GM12864 (cell line): Measurements from ENCODE around the gene CCDC148.
"Not testable (repeated sequence)": the region's sequence is repeated elsewhere in the genome, so short reads cannot be mapped to it uniquely, and the experiment has no call there.

Source experiments
- DNase-seq: peaks from one replicate; pipeline ENCODE4 v3.0.0-alpha.2; 2011; ENCODE audit warnings: low read depth
- H3K4me3 ChIP-seq: 2 replicates; pipeline ENCODE4 v1.5.1; 2011; ENCODE audit warnings: mild to moderate bottlenecking, low read depth, low read length, control low read depth
- CTCF ChIP-seq: IDR thresholded peaks from 2 replicates; pipeline ENCODE4 v1.5.1; 2011; ENCODE audit warnings: low read depth, mild to moderate bottlenecking, moderate library complexity, low read length, control low read depth, inconsistent platforms; ENCODE audit errors: missing control alignments

CCDC148 gene

GRCh38 chr2:158459161-158460003 is 2.8 kb upstream of the CCDC148 start:
- H3K4me3 ChIP-seq = no peak overlapping the region
- no peak for DNase-seq
- no peak for TF ChIP-seq CTCF

DNA sequence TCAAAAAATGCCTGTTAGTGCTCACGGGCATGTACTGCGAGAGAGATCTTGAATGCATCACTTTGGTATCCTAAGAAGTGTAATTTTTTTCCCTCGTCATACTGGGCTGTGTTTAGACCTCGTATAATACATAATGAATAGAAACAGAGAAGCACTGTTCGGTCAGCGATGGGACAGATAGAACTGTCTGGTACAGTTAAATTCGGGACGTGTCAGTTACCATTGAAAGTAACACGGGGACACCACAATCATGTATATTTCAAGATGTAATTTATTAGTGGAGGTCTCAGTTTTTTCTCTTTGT is 2.0 kb upstream of the CCDC148 start:
- TF ChIP-seq CTCF = no peak
- no peak for DNase-seq
- peak overlapping the region; percentile 69; the same call in 1 of the 2 replicates for H3K4me3 ChIP-seq

GRCh38 chr2:158457826-158458616 is 1.5 kb upstream of the CCDC148 start:
- DNase-seq = no peak
- peak overlapping the region; percentile 69 for H3K4me3 ChIP-seq
- peak; percentile 58 for TF ChIP-seq CTCF

- no peak for TF ChIP-seq CTCF
- DNase-seq = no peak
- H3K4me3 ChIP-seq = peak overlapping the region; percentile 69
Observed at GRCh38 chr2:158457092-158457825, 706 bp upstream of the CCDC148 start.

GRCh38 chr2:158443606-158444005 is 12.9 kb downstream of the CCDC148 start:
- H3K4me3 ChIP-seq = no peak overlapping the region
- DNase-seq = no peak
- no peak for TF ChIP-seq CTCF

DNA sequence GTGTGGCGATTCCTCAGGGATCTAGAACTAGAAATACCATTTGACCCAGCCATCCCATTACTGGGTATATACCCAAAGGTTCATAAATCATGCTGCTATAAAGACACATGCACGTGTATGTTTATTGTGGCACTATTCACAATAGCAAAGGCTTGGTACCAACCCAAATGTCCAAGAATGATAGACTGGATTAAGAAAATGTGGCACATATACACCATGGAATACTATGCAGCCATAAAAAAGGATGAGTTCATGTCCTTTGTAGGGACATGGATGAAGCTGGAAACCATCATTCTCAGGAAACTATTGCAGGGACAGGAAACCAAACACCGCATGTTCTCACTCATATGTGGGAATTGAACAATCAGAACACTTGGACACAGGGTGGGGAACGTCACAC is 17.5 kb downstream of the CCDC148 start:
- not testable (repeated sequence) for DNase-seq, H3K4me3 ChIP-seq

DNA sequence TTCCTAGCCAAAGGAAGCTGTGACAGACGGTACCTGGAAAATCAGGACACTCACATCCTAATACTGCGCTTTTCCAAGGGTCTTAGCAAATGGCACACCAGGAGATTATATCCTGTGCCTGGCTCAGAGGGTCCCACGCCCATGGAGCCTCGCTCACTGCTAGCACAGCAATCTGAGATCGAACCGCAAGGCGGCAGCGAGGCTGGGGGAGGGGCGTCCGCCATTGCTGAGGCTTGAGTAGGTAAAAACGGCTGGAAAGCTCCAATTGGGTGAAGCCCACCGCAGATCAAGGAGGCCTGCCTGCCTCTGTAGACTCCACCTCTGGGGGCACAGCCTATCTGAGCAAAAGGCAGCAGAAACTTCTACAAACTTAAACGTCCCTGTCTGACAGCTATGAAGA is 22.8 kb downstream of the CCDC148 start:
- H3K4me3 ChIP-seq, DNase-seq: not testable (repeated sequence)
